Right renal cortex interstitium (tissue), 3 donors: ENCODE measurements around the gene SAMD4A. TPM values are rescaled to one million over a fixed set of nuclear protein-coding genes. Genes with fewer than 3 reads are reported as not detected.

Source experiments
- DNase-seq, 3 donors: peaks; one replicate each; pipeline ENCODE4 v3.0.0-alpha.2; 2013; ENCODE audit warnings: low read depth in 3 of 3, low spot score in 2 of 3
- polyA plus RNA-seq, 3 donors: library from polyadenylated mRNA; unstranded; fragments of 120-200 nt; gene quantifications; one replicate each; pipeline ENCODE4 v1.2.1, GENCODE V29; 2013; ENCODE audit not compliant: insufficient read length in 3 of 3

Gene SAMD4A
- polyA plus RNA-seq, 3 donors, result 7.8 to 8.1 (median 8.0) TPM

DNA sequence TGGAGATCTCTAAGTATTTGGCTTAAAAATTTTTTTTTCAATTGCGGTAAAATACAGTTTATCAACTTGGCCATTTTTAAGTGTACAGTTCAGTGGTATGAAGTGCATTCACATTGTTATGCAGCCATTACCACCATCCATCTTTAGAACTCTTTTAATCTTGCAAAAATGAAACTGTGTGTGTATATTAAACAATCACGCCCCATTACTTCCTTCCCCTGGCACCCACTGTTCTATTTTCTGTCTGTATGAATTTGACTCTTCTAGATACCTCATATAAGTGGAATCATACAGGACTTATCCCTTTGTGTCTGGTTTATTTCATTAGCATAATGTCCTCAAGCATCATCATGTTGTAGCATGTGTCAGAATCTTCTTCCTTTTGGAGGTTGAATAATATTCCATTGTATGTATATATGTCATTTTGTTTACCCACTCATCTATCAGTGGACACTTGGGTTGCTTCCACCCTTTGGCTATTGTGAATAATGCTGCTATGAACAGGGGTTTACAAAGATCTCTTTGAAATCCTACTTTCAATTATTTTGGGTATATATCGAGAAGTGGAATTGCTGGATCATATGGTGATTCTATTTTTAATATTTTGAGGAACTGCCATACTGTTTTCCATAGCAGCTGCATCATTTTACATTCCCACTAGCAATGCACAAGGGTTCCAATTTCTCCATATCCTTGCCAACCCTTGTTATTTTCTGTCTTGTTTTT lies 62.9 kb downstream of the SAMD4A start:
- DNase-seq, result no peak

DNA sequence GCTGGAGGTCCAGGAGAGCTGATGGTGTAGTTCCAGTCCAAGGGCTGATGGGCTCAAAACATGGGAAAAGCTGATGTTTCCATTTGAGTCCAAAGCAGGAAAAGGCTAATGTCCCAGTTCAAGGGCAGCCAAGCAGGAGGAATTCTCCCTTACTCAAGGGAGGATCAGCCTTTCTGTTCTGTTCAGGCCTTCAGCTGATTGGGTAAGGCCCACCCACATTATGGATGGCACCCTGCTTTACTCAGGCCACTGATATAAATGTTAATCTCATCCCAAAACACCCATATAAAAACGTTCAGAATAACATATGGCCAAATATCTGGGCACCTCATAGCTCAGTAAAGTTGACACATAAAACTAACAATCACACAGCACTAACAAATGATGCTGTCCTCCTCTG lies 64.1 kb downstream of the SAMD4A start:
- no peak for DNase-seq

DNA sequence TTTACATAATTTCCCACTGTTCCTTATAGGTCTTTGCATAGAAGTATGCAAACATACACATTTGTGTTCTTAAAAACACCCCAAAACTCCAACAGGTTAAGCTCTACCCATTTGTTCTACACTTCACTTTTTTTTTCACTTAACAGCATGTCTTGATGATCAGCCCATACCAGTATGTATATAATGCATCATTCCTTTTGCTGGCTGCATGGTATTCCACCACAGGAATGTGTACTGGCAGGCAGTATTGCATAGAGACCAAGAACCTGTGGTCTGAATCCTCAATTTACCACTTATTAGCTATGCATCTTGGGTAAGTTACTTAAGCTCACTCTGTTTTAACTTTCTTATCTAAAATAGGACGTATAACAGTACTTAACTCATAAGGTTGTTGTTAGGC lies 65.5 kb downstream of the SAMD4A start:
- DNase-seq, result no peak

DNA sequence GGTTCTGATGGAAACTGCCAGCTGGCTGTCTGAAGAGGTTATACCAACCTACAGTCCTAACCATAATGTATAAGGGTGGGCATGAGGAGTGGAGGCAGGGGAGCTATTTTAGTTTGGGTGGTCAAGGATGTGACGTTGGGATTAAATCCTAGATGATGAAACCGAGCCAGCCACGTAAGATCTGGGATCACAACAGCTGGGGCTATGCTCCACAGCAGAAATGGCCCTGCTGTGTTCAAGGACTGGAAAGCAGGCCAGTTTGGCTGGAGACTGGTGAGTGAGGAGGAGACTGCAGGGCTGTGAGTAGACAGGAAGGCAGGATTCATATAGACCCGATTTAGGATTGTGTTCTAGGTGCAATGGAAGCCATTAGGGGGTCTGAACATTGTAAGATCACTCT lies 66.1 kb downstream of the SAMD4A start:
- no peak for DNase-seq

DNA sequence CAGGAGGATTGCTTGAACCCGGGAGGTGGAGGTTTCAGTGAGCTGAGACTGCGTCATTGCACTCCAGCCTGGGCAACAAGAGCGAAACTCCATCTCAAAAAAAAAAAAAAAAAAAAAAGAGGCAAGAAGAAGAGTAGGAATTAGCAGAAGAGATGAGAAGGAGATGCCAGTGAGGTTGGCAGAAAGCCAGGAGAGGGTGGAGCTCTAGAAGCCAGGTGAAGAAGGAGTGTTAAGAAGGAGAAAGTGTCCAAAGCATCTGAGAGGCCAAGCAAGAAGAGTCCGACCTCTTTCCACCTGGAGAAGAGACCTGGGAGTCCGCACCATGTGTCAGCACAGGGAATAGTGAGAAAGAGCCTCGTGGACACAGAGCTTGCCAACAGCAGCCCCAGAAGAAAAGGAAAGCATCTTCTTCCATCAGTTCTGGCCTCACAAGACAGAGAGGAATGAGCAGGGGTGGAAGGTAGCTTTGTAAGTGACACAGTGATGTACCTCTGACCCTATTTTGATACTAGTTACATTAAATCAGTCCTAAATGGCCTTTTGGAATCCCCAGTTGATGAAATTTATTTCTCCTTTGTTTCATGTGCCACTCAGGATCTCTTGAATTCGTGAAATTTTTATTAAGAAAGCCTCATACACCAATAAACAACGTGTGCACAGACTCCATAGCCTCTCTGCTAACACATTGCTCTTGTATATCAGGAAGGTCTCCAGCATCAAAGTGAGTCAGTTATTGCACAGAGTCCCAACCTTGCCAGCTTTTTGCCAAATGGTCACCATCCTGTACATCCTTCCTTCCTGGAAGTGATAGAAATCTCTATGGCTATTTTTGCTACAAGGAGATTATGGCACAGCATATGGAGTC lies 70.6 kb downstream of the SAMD4A start:
- DNase-seq, result no peak

DNA sequence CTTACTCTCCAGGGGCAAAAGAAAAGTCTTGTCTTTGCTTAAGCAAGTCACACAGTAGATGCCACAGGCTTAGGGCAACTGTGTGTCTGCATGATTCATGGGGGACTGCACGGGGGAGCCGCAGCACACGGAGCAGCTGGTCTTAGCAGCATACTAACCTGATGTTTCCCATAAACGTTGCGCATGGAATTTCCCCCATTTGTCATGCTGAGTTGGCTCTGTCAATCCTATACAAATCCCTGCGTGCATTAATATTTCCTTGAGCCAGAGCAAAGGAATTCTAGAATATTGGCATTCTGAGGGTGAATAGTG lies 71.2 kb downstream of the SAMD4A start:
- no peak for DNase-seq

DNA sequence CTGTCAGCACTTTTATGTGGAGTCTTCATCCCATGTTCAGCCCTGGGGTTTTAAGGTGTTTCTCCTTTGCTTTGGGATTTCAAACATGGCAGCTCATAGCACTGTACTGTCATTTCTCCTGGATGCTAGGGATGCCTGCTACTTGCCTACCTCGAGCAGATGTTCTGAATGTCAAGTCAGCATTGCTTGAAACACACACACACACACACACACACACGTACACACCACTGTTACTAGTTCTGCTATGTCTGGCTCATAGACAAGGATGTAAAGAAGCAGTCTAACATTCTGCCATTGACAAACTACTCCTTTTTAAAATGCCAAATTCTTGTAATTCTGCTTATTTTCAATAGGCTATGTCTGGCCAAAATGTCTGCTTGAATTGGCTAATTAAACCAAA lies 72.7 kb downstream of the SAMD4A start:
- no peak for DNase-seq

DNA sequence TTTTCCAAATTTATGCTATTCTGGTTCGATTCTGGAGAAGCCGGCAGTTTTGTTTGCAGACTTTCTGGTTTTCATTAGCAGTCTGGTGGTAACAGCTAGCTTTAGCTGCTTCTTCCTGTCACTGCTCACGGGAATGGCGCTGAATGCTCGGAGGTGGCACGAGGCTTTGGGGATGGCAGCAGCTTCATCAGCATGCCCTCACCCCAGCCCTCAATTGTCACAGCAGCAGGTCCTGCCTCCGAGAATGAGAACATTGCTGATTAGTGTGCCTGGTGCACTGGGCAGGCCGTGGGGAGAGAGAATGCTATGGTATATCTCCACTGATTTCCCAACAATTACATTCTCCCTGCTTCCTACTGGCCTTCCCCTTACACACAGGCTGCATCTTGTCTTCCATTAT lies 73.6 kb downstream of the SAMD4A start:
- DNase-seq, result no peak

DNA sequence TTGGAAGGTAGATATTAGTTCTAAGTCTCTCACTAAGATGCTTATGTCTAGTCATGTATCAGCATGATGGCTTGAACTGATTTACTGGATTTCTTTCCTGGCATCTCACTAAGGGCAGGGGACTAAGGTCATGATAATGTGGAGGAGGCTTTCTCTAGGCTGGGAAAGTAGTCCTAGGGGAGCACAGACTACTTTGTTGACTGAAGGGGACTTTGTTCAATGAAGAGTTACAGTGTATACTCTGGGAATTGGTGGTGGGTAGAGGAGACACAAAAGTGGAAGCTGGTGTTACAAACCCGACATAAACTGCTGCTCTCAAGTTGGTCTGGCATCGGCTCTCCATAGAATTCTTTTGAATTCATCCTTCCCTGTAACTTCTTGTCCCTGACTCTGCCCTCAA lies 75.2 kb downstream of the SAMD4A start:
- no peak for DNase-seq

DNA sequence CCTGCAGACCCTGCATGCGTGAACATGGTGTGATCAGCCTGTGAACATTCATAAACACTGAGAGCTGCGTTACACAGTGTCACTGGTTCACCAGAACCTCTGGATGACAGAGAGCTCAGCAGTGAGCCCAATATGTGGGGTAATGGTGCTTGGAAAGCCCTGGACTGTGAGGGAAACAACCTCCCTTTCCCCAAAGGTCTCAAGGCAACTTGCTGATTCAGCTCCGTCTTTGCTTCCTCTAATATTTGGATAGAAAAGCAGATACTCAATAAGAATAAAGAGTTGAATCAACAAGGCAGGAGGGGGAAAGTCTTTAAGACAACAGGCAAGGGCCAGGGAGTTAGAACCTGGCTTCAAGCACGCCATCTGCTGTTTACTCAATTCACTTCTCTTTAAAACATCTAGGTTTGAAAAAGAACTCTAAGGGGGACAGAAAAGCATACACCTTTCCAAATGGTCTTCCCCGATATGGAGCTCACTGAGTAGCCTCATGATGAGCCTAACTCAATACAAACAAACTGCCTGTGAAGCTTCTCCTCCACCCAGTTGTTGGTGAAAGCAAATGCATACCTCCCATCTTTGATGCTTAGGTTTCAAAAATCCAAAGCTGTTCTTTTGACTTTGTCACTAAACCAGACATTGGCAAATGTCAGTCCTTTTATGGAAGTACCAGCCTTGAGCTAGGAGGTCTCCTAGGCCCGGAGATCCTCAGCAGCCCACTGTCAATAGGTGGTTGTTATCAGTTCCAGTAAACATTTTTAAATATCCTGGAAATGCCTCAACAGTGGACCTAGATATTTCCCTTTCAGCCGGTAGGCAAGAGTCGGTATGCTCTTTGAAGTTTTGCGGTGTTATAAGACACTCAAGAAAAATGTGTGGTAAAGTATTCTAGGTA lies 76.1 kb downstream of the SAMD4A start:
- DNase-seq, result no peak

DNA sequence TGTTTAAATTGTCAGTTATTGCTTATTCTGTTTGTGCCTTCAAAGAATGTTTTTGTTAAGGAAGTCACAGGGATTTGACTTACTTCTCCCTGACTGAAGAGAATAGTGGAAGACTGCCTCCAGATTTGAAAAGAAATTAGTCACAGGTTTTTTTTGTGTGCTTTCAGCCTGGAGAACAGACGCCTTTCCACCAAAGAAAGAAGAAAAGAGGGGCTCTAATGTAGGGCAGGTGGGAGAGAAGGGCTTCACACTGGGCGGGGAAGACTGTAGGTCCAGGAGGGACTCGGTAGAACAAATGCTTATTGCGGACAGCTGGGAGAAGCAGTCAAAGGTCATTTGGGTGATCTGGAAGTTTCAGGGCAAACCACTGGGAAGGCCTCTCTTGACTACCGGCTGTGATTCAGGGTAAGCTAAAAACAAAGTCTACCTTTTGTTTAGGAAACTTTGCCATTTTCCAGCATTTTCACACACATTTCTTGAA lies 76.8 kb downstream of the SAMD4A start:
- DNase-seq, result no peak

DNA sequence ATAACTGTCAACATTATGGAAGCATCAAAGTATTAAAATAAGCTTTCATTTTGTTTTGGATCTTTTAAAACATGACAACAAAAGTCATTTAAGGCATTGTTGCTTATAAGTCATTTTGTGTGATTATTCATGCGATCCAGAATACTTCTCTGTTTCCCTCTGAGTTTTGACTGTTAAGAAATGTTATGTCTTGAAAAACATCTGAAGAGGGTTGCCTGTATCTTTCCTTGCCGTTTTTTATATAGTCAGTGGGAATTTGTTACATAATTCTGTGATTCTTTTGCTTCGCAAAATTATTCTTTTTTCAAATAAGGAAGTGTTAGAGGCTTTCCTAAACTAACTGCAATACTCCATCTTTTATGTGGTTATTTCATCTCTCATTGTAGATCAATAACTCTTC lies 78.7 kb downstream of the SAMD4A start:
- DNase-seq, result no peak

DNA sequence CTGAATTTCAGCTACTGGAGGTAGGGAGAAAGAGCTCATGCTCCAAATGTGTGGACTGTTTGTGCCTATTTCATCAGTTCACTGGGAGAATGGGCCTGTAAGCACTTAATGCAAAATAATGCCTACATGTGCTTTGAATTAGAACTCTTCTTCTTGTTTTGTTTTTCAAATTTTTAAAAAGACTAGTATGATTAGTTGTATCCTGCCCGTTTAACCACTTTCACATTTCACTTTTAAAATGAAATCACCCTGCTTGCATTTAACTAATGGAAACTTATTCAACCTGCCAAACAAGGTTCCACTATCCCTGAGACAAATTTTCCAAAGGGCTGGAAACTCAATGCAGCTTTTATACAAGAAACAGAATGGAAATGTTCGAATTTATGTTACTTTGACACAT lies 79.7 kb downstream of the SAMD4A start:
- DNase-seq, result no peak

DNA sequence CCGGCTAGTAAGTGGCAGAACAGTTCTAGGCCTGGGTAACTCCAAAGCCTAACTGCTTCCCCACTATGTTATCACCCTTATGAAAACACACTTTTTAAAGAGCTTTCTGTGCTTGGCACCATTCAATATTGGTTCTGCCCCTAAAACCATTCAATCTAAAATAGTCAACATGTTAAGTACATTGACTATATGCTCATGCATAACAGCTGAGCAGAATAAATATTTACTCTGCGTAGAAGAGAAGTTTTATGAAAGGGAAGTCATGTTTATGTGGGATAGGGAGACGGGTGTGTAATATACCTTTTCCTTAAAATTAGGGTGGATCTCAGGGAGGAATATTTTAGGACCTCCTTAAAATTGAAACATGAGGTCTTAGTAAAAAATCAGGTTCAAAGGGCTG lies 80.5 kb downstream of the SAMD4A start:
- no peak for DNase-seq

DNA sequence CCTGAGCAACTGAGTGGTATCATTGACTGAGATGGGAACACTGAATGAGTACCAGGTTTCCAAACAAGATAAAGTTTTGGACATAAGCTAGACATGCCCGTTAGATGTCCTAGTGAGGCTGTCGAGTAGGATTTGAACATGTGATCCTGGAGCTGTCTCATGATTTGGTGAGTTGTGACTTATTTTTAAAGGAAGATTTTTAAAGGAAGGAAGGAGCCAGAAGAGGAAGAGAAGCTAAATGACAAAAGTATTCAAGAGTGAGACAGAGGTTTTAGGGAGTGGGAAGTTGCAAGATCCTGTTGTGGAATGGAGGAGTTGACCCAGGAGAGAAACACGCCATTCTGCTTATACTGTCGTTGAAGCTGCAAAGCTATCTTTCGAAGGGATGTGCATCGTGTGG lies 82.1 kb downstream of the SAMD4A start:
- no peak for DNase-seq

DNA sequence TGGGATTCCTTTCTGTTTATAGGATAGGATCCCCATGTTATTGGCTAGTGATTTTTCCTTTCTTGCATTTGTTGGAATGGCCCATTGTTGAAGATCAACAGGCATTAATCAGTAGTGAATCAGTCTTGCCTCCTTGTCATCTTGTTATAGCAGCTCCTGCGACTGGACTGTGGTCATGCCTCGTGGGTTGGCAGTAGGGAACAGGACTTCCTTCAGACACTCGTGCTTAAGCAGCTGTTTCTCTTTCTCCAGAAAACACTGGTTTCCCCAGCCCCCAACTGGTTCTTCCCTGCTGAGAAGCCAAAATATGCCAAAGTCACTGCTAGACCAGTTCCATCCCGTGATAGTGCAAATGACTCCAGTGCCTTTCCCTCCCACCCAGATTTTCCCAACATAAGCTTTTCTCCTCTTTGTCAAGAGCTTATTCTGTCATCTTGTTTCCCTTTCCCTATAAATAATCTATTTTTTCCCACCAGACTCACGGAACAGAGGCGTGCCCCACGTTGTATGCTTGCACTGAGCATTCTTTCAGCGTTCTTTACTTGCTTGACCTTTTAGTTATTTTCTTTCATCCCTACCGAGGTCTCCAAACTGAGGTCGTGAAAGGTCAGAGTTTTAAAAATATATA lies 83.5 kb downstream of the SAMD4A start:
- no peak for DNase-seq

DNA sequence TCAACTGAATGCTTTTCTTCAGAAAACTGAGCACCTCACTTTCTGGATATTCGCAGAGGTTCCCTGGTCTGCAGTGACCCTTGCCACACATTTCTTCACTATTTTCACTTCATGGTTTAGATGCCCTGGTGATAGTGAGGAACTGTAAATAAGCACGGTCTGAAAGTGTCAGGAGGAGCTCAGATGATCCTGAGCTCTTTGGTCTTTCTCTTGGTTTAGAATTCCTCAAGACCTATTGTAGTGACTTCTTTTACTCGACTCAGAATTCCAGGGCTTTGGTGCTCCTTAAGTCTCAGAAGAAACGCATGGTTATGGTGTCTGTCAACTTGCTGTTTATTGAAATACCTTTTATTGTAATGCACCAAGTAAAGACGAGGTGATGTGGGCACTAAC lies 84.0 kb downstream of the SAMD4A start:
- no peak for DNase-seq

DNA sequence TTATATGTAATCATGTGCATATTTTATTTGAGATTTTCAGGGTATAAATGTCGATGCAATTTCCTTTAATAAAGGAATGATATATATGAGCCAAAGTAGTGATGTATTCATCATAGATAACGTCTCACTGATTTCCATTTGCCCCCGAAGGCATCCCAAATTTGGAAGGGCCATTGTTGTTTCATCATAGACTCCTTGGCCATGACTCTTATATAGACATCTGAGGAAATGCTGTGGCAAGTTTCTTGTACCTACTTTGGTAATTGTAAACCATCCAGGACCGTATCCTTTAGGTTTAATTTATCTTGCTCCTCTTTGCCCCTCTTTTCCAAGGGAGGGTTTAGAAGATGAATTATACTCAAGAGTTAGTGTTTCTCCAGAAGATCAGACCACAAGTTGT lies 84.7 kb downstream of the SAMD4A start:
- DNase-seq, result no peak

DNA sequence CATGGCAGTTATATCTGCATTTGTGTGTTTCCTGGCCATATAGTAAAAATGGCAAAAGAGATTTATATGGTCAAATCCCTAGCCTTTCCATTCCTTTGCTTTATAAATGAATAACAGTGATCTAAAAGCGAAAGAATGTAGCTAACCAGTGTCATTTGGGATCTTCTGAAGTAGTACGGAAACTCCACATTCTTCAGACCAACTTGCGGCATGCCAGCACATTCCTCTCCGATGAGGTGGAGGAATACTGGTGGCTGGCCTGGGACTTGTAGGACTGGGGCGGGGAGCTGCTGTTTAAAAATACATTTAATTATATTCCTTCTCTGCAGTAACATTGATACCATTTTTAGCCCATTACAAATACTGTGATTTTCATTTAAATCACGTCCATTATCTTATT lies 85.3 kb downstream of the SAMD4A start:
- DNase-seq, result peak in 2 of 3 donors; percentile 60 to 68

DNA sequence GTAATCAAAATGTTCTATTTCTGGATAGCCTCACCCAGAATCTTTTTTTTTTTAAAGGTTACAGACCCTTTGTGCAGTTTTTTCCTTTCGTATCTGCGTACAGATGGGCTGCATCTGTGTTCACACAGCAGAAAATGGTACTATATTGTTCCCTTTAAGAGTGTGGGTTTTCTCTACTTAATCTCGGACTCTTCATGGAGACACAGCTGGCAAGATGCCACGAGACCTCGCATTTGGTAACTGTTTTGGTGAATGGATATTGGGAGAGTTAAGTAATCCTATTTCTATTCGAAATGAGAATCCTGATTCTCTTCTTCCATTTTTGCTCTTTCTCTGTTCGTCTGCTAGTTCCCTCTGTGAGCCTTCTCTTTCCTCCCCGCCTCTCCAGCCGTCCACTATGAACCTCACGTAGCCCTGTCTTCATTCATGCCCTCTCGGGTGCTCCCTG lies 85.7 kb downstream of the SAMD4A start:
- DNase-seq, result no peak
